Mesothelial cell of epicardium (in vitro differentiated cells): ENCODE results near the gene ARHGEF28. TPM values are rescaled to one million over a fixed set of nuclear protein-coding genes. Genes with fewer than 3 reads are reported as not detected.

Experiments used
- DNase-seq, 2 experiments: peaks; one replicate each; pipeline ENCODE4 v3.0.0; 2021; ENCODE audit warnings: low spot score in 2 of 2; ENCODE audit not compliant: unreplicated experiment in 2 of 2
- H3K27ac Mint-ChIP-seq: 2 replicates; pipeline ENCODE4 v1.8.0; 2021; ENCODE audit warnings: mixed read lengths
- H3K27me3 Mint-ChIP-seq: 2 replicates; pipeline ENCODE4 v1.8.0; 2021; ENCODE audit warnings: low read depth, mixed read lengths
- H3K36me3 Mint-ChIP-seq: 2 replicates; pipeline ENCODE4 v1.8.0; 2021; ENCODE audit warnings: mixed read lengths
- H3K4me1 Mint-ChIP-seq: 2 replicates; pipeline ENCODE4 v1.8.0; 2021; ENCODE audit warnings: mixed read lengths
- H3K4me3 Mint-ChIP-seq: 2 replicates; pipeline ENCODE4 v1.8.0; 2021; ENCODE audit warnings: mild to moderate bottlenecking, moderate library complexity, mixed read lengths
- H3K9me3 Mint-ChIP-seq: 2 replicates; pipeline ENCODE4 v1.8.0; 2021; ENCODE audit warnings: mixed read lengths
- total RNA-seq: library from RNA; stranded (reverse); gene quantifications from 3 replicates; pipeline ENCODE4 v1.2.1, GENCODE V29; 2021
- TF ChIP-seq, protein P1 (sequence below): fragments of 200-600 bp; sonication (generic); IDR thresholded peaks from one replicate; pipeline ENCODE4 v1.5.0; 2021; ENCODE audit warnings: antibody characterized with exemption; ENCODE audit not compliant: unreplicated experiment

The ARHGEF28 gene
- total RNA-seq, 1 donor from 2014 or later, result 0.40 TPM

DNA sequence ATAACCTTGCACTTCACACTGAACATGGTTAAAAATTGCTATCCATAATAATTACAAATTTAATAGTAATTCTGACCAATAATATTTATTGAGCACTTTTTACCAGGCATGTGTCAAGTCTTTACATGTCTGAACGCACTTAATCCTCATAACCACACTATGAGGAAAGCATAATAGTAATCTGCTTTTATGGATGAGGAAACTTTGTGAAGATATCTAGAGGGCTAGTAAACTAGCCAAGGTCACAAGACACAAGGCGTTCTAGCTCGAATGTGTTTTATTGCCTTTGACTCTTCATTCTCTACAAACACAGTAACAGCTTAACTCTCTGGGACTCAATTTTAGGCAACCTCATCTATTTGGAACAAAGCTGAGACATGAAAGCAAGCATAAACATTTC lies 205.1 kb downstream of the ARHGEF28 start:
- TF ChIP-seq, protein P1, sequence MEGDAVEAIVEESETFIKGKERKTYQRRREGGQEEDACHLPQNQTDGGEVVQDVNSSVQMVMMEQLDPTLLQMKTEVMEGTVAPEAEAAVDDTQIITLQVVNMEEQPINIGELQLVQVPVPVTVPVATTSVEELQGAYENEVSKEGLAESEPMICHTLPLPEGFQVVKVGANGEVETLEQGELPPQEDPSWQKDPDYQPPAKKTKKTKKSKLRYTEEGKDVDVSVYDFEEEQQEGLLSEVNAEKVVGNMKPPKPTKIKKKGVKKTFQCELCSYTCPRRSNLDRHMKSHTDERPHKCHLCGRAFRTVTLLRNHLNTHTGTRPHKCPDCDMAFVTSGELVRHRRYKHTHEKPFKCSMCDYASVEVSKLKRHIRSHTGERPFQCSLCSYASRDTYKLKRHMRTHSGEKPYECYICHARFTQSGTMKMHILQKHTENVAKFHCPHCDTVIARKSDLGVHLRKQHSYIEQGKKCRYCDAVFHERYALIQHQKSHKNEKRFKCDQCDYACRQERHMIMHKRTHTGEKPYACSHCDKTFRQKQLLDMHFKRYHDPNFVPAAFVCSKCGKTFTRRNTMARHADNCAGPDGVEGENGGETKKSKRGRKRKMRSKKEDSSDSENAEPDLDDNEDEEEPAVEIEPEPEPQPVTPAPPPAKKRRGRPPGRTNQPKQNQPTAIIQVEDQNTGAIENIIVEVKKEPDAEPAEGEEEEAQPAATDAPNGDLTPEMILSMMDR, result no peak
- Mint-ChIP-seq H3K27me3 (peaks cover 2% of the 10 kb centered on the region), H3K36me3 (no peaks in the 10 kb centered on the region), H3K27ac (no peak overlapping the region), H3K9me3 (no peaks in the 10 kb centered on the region), H3K4me3 (no peak overlapping the region), H3K4me1 (no peaks in the 10 kb centered on the region)
- no peak for DNase-seq

DNA sequence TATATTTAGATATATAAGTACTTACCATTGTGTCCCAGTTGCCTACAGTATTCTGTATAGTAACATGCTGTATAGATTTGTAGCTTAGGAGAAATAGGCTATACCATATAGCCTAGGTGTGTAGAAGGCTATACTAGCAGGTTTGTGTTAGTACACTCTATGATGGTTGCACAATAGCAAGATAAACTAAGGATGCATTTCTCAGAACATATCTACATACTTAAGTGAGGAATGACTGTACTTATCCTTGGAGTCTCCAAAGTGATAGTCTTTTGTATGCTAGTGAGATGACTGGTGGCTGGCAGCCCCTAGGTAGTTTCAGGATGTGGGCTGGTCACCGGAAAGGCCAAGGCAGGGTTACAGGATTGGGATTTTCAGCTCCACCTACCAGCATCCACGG lies 208.7 kb downstream of the ARHGEF28 start:
- peaks cover 11% of the 10 kb centered on the region for H3K9me3 Mint-ChIP-seq
- TF ChIP-seq, protein P1, result no peak
- no peaks in the 10 kb centered on the region for H3K36me3 Mint-ChIP-seq
- DNase-seq, result no peak
- H3K4me3 Mint-ChIP-seq, result no peak overlapping the region
- no peak overlapping the region for H3K27ac Mint-ChIP-seq
- H3K27me3 Mint-ChIP-seq, result peaks cover 5% of the 10 kb centered on the region
- peaks cover 10% of the 10 kb centered on the region for H3K4me1 Mint-ChIP-seq

DNA sequence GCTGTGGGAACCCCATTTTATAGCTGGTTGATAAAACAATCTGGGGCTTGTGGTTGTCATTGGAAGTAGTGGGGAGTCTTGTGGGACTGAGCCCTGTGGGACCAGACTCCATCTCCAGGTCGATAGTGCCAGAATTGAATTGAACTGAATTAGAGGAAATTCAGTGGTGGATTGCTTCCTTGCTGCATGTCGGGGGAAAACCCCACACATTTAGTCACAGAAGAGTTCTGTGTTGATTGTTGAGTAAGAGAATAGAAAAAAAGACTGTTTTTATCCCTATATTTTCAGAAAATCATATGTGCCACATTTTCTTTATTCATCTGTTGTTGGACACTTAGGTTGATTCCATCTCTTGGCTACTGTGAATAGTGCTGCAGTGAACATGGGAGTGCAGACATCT lies 209.7 kb downstream of the ARHGEF28 start:
- H3K4me1 Mint-ChIP-seq, result peaks cover 10% of the 10 kb centered on the region
- no peak overlapping the region for H3K27ac Mint-ChIP-seq
- H3K9me3 Mint-ChIP-seq, result peaks cover 11% of the 10 kb centered on the region
- no peaks in the 10 kb centered on the region for H3K36me3 Mint-ChIP-seq
- TF ChIP-seq, protein P1, result no peak
- no peak overlapping the region for H3K4me3 Mint-ChIP-seq
- peaks cover 5% of the 10 kb centered on the region for H3K27me3 Mint-ChIP-seq
- DNase-seq, result no peak

DNA sequence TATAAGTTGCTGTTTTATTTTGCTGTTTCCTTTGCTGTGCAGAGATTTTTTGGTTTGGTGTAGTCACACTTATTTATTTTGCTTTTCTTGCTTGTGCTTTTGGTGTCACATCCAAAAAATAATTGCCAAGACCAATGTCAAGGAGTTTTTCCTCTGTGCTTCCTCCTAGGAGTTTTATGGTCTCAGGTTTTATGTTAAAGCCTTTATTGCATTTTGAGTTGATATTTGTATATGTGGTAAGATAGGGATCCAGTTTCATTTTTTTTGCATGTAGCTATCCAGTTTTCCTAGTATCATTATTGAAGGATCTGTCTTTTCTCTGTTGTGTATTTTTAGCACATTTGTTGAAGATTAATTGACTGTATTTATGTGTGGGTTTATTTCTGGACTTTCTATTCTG lies 210.6 kb downstream of the ARHGEF28 start:
- Mint-ChIP-seq H3K36me3 (no peaks in the 10 kb centered on the region), H3K4me1 (peaks cover 10% of the 10 kb centered on the region), H3K27ac (no peak overlapping the region), H3K9me3 (peaks cover 11% of the 10 kb centered on the region), H3K4me3 (no peak overlapping the region), H3K27me3 (peaks cover 5% of the 10 kb centered on the region)
- TF ChIP-seq, protein P1, result no peak
- DNase-seq, result no peak

DNA sequence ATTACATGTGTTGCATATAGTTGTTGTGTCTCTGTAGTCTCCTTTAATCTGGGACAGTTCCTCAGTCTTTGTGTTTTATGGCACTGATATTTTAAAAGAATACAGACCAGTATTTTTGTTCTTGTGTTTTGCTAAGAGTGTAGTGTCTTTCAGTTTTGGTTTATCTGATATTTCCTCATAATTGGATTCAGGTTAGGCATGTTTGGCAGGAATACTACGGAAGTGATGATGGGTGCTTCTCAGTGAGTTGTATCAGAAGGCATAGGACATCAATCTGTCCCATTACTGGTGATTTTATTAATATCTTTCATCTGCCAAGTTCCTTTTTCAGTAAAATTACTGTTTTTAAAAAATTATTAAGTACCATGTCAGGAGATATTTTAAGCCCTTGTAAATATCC lies 212.9 kb downstream of the ARHGEF28 start:
- DNase-seq, result no peak
- TF ChIP-seq, protein P1, result no peak
- H3K4me1 Mint-ChIP-seq, result peaks cover 10% of the 10 kb centered on the region
- H3K4me3 Mint-ChIP-seq, result no peak overlapping the region
- peak overlapping the region; percentile 2 for H3K27ac Mint-ChIP-seq
- H3K27me3 Mint-ChIP-seq, result peaks cover 5% of the 10 kb centered on the region
- H3K9me3 Mint-ChIP-seq, result peaks cover 11% of the 10 kb centered on the region
- no peaks in the 10 kb centered on the region for H3K36me3 Mint-ChIP-seq

DNA sequence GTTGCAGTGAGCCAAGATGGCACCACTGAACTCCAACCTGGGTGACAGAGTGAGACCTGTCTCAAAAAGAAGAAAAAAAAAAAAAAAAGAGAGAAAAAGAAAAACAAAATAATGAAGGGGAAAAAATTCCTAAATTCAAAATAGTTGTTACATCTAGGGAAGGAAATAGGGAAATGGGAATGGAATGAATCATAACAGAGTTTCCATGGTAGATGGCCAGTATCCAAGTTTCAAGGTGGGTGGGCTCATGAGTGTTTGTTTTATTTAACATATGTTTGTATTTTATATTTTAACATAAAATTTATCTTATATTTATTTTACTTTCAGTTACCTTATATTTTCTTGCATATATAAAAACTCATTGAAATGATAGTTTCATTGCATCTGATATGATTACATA lies 215.6 kb downstream of the ARHGEF28 start:
- H3K27ac Mint-ChIP-seq, result no peak overlapping the region
- peaks cover 1% of the 10 kb centered on the region for H3K27me3 Mint-ChIP-seq
- H3K4me1 Mint-ChIP-seq, result peaks cover 13% of the 10 kb centered on the region
- DNase-seq, result no peak
- peaks cover 7% of the 10 kb centered on the region for H3K9me3 Mint-ChIP-seq
- TF ChIP-seq, protein P1, result no peak
- no peaks in the 10 kb centered on the region for H3K36me3 Mint-ChIP-seq
- no peak overlapping the region for H3K4me3 Mint-ChIP-seq
